PC-9 (cell line): Measurements from ENCODE around the gene UTY. TPM values are rescaled to one million over a fixed set of nuclear protein-coding genes. Genes with fewer than 3 reads are reported as not detected.

Source experiments
- BruUV-seq: library from RNA; stranded (reverse); fragments of 400-500 nt; replicated peaks from 2 replicates; lab custom pipeline; 2021; lab: Mats Ljungman, UMichigan
- CTCF ChIA-PET: fragments of 300-600 bp; sonication (Branson Sonifier 250); formaldehyde crosslinking; loops from one replicate; lab custom pipeline; 2022; ENCODE audit warnings: antibody characterized with exemption; lab: Charles Lee
- POLR2A ChIA-PET: fragments of 300-600 bp; sonication (Branson Sonifier 250); formaldehyde crosslinking; loops from one replicate; lab custom pipeline; 2022; ENCODE audit warnings: antibody characterized with exemption; ENCODE audit not compliant: unreplicated experiment; lab: Charles Lee
- DNase-seq, 2 experiments: peaks; one replicate each; pipeline versions ENCODE4 v3.0.0 to v3.0.0-alpha.2; 2015 to 2022; ENCODE audit warnings: mixed read lengths in 1 of 2
- H2AFZ ChIP-seq: fragments of 200-600 bp; sonication (generic); 2 replicates; pipeline ENCODE4 v1.8.1; 2017; ENCODE audit warnings: antibody characterized with exemption
- H3F3A ChIP-seq: fragments of 200-600 bp; sonication (generic); 2 replicates; pipeline ENCODE4 v1.8.1; 2017; ENCODE audit warnings: antibody characterized with exemption, mild to moderate bottlenecking, low read depth; ENCODE audit not compliant: insufficient read depth
- H3K27ac ChIP-seq: fragments of 200-600 bp; sonication (generic); 2 replicates; pipeline ENCODE4 v1.6.1; 2016; ENCODE audit warnings: mixed run types
- H3K27me3 ChIP-seq: fragments of 200-600 bp; sonication (generic); 2 replicates; pipeline ENCODE4 v1.6.1; 2016; ENCODE audit warnings: low read depth, mixed run types; ENCODE audit not compliant: insufficient read depth
- H3K36me3 ChIP-seq: fragments of 200-600 bp; sonication (generic); 2 replicates; pipeline ENCODE4 v1.6.1; 2016; ENCODE audit warnings: low read depth, mixed run types
- H3K4me1 ChIP-seq: fragments of 200-600 bp; sonication (generic); replicated peaks from 2 replicates; pipeline ENCODE4 v1.6.1; 2016; ENCODE audit warnings: mixed run types; ENCODE audit not compliant: insufficient read depth
- H3K4me2 ChIP-seq: fragments of 200-600 bp; sonication (generic); 2 replicates; pipeline ENCODE4 v1.6.1; 2017; ENCODE audit warnings: mixed run types
- H3K4me3 ChIP-seq: fragments of 200-600 bp; sonication (generic); 2 replicates; pipeline ENCODE4 v1.6.1; 2016; ENCODE audit warnings: mixed run types
- H3K79me2 ChIP-seq: fragments of 200-600 bp; sonication (generic); 2 replicates; pipeline ENCODE4 v1.6.1; 2017; ENCODE audit warnings: low read depth, mixed run types
- H3K9me2 ChIP-seq: fragments of 200-600 bp; sonication (generic); 2 replicates; pipeline ENCODE4 v1.8.1; 2017; ENCODE audit warnings: mild to moderate bottlenecking; ENCODE audit not compliant: insufficient read depth
- H3K9me3 ChIP-seq: fragments of 200-600 bp; sonication (generic); 2 replicates; pipeline ENCODE4 v1.8.1; 2016; ENCODE audit warnings: low read depth; ENCODE audit not compliant: insufficient read depth
- H4K20me1 ChIP-seq: fragments of 200-600 bp; sonication (generic); 2 replicates; pipeline ENCODE4 v1.8.1; 2017; ENCODE audit not compliant: insufficient read depth
- EZH2 ChIP-seq: fragments of 200-600 bp; sonication (generic); IDR thresholded peaks from 2 replicates; pipeline ENCODE4 v1.8.0; 2017; ENCODE audit warnings: antibody characterized with exemption, low read depth
- intact Hi-C: fragments of 100-400 bp; cut with micrococcal nuclease; formaldehyde crosslinking; loops from one replicate; pipeline ENCODE4 v1.10.0; 2022; ENCODE audit not compliant: unreplicated experiment
- total RNA-seq: library from RNA; stranded (reverse); gene quantifications from 2 replicates; pipeline ENCODE4 v1.2.3, GENCODE V29; 2021
- TF ChIP-seq, protein P1 (sequence below): fragments of 200-600 bp; sonication (generic); conservative IDR thresholded peaks from 2 replicates; pipeline ENCODE4 v1.6.1; 2017; ENCODE audit warnings: mixed run types, antibody characterized with exemption, mild to moderate bottlenecking, moderate library complexity

The UTY gene
- total RNA-seq, 1 experiment from 2014 or later: not detected

- no peak overlapping the region for H3K27ac ChIP-seq
- no peaks in the 10 kb centered on the region for H3K9me3 ChIP-seq
- no peak for TF ChIP-seq EZH2
- TF ChIP-seq, protein P1, sequence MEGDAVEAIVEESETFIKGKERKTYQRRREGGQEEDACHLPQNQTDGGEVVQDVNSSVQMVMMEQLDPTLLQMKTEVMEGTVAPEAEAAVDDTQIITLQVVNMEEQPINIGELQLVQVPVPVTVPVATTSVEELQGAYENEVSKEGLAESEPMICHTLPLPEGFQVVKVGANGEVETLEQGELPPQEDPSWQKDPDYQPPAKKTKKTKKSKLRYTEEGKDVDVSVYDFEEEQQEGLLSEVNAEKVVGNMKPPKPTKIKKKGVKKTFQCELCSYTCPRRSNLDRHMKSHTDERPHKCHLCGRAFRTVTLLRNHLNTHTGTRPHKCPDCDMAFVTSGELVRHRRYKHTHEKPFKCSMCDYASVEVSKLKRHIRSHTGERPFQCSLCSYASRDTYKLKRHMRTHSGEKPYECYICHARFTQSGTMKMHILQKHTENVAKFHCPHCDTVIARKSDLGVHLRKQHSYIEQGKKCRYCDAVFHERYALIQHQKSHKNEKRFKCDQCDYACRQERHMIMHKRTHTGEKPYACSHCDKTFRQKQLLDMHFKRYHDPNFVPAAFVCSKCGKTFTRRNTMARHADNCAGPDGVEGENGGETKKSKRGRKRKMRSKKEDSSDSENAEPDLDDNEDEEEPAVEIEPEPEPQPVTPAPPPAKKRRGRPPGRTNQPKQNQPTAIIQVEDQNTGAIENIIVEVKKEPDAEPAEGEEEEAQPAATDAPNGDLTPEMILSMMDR: no peak
- no peaks in the 10 kb centered on the region for H3F3A ChIP-seq
- H4K20me1 ChIP-seq: no peaks in the 10 kb centered on the region
- H3K79me2 ChIP-seq: no peaks in the 10 kb centered on the region
- intact Hi-C loops: no loop called here
- no peaks in the 10 kb centered on the region for H3K36me3 ChIP-seq
- no peak for DNase-seq
- ChIA-PET POLR2A (no interaction called here), CTCF (no interaction called here)
- H3K9me2 ChIP-seq: no peaks in the 10 kb centered on the region
- H3K4me3 ChIP-seq: no peak overlapping the region
- no peak overlapping the region for H2AFZ ChIP-seq
- no peaks in the 10 kb centered on the region for H3K4me1 ChIP-seq
- no peaks in the 10 kb centered on the region for H3K27me3 ChIP-seq
- BruUV-seq: no TSS peak
- H3K4me2 ChIP-seq: no peak overlapping the region
These were observed 47.4 kb downstream of the UTY start for GRCh38 chrY:13432293-13433025.

- H3K36me3 ChIP-seq: no peaks in the 10 kb centered on the region
- TF ChIP-seq, protein P1: no peak
- no peak for TF ChIP-seq EZH2
- H3K9me3 ChIP-seq: no peaks in the 10 kb centered on the region
- no peaks in the 10 kb centered on the region for H4K20me1 ChIP-seq
- POLR2A ChIA-PET: no interaction called here
- no peak overlapping the region for H3K4me3 ChIP-seq
- no peak overlapping the region for H2AFZ ChIP-seq
- H3K27me3 ChIP-seq: no peaks in the 10 kb centered on the region
- no peaks in the 10 kb centered on the region for H3K79me2 ChIP-seq
- BruUV-seq: no TSS peak
- H3K4me1 ChIP-seq: no peaks in the 10 kb centered on the region
- no peaks in the 10 kb centered on the region for H3F3A ChIP-seq
- CTCF ChIA-PET: no interaction called here
- no peak overlapping the region for H3K4me2 ChIP-seq
- H3K27ac ChIP-seq: no peak overlapping the region
- DNase-seq: no peak
- intact Hi-C loops: no loop called here
- H3K9me2 ChIP-seq: no peaks in the 10 kb centered on the region
These were observed 50.3 kb downstream of the UTY start for GRCh38 chrY:13429551-13429950.

GRCh38 chrY:13423281-13423732 is 56.5 kb downstream of the UTY start:
- H3K27ac ChIP-seq: no peak overlapping the region
- H3K9me3 ChIP-seq: no peaks in the 10 kb centered on the region
- ChIA-PET POLR2A (no interaction called here), CTCF (no interaction called here)
- no peaks in the 10 kb centered on the region for H3K9me2 ChIP-seq
- TF ChIP-seq EZH2: no peak
- TF ChIP-seq, protein P1: no peak
- DNase-seq: no peak
- no peak overlapping the region for H2AFZ ChIP-seq
- H3F3A ChIP-seq: no peaks in the 10 kb centered on the region
- no peaks in the 10 kb centered on the region for H4K20me1 ChIP-seq
- H3K36me3 ChIP-seq: no peaks in the 10 kb centered on the region
- BruUV-seq: no TSS peak
- H3K4me1 ChIP-seq: no peaks in the 10 kb centered on the region
- H3K4me2 ChIP-seq: no peak overlapping the region
- no peaks in the 10 kb centered on the region for H3K27me3 ChIP-seq
- no peak overlapping the region for H3K4me3 ChIP-seq
- intact Hi-C loops: no loop called here
- H3K79me2 ChIP-seq: no peaks in the 10 kb centered on the region
